Measurements from ENCODE around the gene WDR1.

DNA sequence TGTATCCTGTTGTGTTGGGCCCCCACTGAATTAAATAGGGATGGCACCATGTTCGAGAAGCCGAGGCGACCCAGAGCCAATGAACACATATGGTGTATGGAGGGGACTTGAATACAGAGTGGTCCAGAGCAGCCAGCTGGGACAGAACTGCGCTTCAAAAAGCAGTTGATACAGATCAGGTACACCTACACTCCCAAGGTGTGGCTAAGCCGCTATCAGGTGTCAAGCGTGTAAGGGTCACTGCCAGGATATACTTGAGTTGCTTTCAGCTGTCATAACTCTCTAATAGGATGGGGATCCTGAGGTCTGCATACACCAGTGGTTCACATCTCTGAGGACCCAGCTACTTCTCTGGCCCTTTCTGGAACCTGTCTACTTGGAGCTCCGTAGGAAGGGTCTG, 3.2 kb upstream of the WDR1 start:
- TF ChIP-seq, protein P1, sequence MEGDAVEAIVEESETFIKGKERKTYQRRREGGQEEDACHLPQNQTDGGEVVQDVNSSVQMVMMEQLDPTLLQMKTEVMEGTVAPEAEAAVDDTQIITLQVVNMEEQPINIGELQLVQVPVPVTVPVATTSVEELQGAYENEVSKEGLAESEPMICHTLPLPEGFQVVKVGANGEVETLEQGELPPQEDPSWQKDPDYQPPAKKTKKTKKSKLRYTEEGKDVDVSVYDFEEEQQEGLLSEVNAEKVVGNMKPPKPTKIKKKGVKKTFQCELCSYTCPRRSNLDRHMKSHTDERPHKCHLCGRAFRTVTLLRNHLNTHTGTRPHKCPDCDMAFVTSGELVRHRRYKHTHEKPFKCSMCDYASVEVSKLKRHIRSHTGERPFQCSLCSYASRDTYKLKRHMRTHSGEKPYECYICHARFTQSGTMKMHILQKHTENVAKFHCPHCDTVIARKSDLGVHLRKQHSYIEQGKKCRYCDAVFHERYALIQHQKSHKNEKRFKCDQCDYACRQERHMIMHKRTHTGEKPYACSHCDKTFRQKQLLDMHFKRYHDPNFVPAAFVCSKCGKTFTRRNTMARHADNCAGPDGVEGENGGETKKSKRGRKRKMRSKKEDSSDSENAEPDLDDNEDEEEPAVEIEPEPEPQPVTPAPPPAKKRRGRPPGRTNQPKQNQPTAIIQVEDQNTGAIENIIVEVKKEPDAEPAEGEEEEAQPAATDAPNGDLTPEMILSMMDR (IDR thresholded peaks at IDR 0.05 in 2 of 3, conservative IDR thresholded peaks at IDR 0.05 in 1 of 3; ENCODE audit: borderline replicate concordance in 1 of 3, insufficient read depth in 1 of 3, low read depth in 2 of 3, low read length in 2 of 3), result no peak
- TF ChIP-seq, protein P2, sequence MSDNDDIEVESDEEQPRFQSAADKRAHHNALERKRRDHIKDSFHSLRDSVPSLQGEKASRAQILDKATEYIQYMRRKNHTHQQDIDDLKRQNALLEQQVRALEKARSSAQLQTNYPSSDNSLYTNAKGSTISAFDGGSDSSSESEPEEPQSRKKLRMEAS (IDR thresholded peaks at IDR 0.05), result no peak
- TF ChIP-seq EZH2 (IDR thresholded peaks at IDR 0.05), result no peak
- no peak for TF ChIP-seq POLR2AphosphoS5 (IDR thresholded peaks at IDR 0.05; ENCODE audit: low read depth, low read length)
- TF ChIP-seq JUND (IDR thresholded peaks at IDR 0.05), result no peak
- TF ChIP-seq CBX3 (IDR thresholded peaks at IDR 0.05; ENCODE audit: low read depth), result no peak
- TF ChIP-seq, protein P3, sequence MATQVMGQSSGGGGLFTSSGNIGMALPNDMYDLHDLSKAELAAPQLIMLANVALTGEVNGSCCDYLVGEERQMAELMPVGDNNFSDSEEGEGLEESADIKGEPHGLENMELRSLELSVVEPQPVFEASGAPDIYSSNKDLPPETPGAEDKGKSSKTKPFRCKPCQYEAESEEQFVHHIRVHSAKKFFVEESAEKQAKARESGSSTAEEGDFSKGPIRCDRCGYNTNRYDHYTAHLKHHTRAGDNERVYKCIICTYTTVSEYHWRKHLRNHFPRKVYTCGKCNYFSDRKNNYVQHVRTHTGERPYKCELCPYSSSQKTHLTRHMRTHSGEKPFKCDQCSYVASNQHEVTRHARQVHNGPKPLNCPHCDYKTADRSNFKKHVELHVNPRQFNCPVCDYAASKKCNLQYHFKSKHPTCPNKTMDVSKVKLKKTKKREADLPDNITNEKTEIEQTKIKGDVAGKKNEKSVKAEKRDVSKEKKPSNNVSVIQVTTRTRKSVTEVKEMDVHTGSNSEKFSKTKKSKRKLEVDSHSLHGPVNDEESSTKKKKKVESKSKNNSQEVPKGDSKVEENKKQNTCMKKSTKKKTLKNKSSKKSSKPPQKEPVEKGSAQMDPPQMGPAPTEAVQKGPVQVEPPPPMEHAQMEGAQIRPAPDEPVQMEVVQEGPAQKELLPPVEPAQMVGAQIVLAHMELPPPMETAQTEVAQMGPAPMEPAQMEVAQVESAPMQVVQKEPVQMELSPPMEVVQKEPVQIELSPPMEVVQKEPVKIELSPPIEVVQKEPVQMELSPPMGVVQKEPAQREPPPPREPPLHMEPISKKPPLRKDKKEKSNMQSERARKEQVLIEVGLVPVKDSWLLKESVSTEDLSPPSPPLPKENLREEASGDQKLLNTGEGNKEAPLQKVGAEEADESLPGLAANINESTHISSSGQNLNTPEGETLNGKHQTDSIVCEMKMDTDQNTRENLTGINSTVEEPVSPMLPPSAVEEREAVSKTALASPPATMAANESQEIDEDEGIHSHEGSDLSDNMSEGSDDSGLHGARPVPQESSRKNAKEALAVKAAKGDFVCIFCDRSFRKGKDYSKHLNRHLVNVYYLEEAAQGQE (IDR thresholded peaks at IDR 0.05; ENCODE audit: low read depth), result no peak
- TF ChIP-seq, protein P4, sequence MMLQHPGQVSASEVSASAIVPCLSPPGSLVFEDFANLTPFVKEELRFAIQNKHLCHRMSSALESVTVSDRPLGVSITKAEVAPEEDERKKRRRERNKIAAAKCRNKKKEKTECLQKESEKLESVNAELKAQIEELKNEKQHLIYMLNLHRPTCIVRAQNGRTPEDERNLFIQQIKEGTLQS (IDR thresholded peaks at IDR 0.05), result no peak
- TF ChIP-seq POLR2A (IDR thresholded peaks at IDR 0.05; ENCODE audit: borderline replicate concordance, extremely low read depth, insufficient read depth, insufficient read length), result no peak
- no peak for TF ChIP-seq YY1 (IDR thresholded peaks at IDR 0.05; ENCODE audit: extremely low read depth, insufficient replicate concordance, low read depth, low read length)
- TF ChIP-seq RAD21 (IDR thresholded peaks at IDR 0.05; ENCODE audit: low read depth), result no peak
- TF ChIP-seq, protein P5, sequence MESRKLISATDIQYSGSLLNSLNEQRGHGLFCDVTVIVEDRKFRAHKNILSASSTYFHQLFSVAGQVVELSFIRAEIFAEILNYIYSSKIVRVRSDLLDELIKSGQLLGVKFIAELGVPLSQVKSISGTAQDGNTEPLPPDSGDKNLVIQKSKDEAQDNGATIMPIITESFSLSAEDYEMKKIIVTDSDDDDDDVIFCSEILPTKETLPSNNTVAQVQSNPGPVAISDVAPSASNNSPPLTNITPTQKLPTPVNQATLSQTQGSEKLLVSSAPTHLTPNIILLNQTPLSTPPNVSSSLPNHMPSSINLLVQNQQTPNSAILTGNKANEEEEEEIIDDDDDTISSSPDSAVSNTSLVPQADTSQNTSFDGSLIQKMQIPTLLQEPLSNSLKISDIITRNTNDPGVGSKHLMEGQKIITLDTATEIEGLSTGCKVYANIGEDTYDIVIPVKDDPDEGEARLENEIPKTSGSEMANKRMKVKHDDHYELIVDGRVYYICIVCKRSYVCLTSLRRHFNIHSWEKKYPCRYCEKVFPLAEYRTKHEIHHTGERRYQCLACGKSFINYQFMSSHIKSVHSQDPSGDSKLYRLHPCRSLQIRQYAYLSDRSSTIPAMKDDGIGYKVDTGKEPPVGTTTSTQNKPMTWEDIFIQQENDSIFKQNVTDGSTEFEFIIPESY (IDR thresholded peaks at IDR 0.05; ENCODE audit: extremely low read depth, insufficient replicate concordance, low read length), result no peak
- no peak for TF ChIP-seq SIN3A (IDR thresholded peaks at IDR 0.05; ENCODE audit: low read depth)
- TF ChIP-seq EGR1 (IDR thresholded peaks at IDR 0.05; ENCODE audit: low read depth), result no peak
